Suprapubic skin (tissue), 4 donors: ENCODE data around the gene PIK3R3. TPM values are rescaled to one million over a fixed set of nuclear protein-coding genes. Genes with fewer than 3 reads are reported as not detected.

Experiments used
- DNase-seq, 2 donors: peaks; one replicate each; pipeline ENCODE4 v3.0.0-alpha.2; 2019; ENCODE audit warnings: low spot score in 2 of 2
- H3K27ac ChIP-seq: fragments of 200-600 bp; sonication (generic); one replicate; pipeline ENCODE4 v1.5.1; 2019
- H3K27me3 ChIP-seq: fragments of 200-600 bp; sonication (generic); one replicate; pipeline ENCODE4 v1.5.1; 2019
- H3K36me3 ChIP-seq: fragments of 200-600 bp; sonication (generic); one replicate; pipeline ENCODE4 v1.5.1; 2019
- H3K4me1 ChIP-seq: fragments of 200-600 bp; sonication (generic); one replicate; pipeline ENCODE4 v1.5.1; 2019
- H3K4me3 ChIP-seq: fragments of 200-600 bp; sonication (generic); one replicate; pipeline ENCODE4 v1.5.1; 2019; ENCODE audit warnings: mild to moderate bottlenecking
- H3K9me3 ChIP-seq: fragments of 200-600 bp; sonication (generic); one replicate; pipeline ENCODE4 v1.5.1; 2019
- EP300 ChIP-seq: sonication (generic); formaldehyde crosslinking; IDR thresholded peaks from one replicate; pipeline ENCODE4 v1.6.1; 2017; ENCODE audit warnings: antibody characterized with exemption
- POLR2A ChIP-seq, 2 donors: fragments of 450-650 bp; IDR thresholded peaks; one replicate each; pipeline ENCODE4 v1.6.1; 2017; ENCODE audit warnings: antibody characterized with exemption in 2 of 2, mild to moderate bottlenecking in 2 of 2, moderate library complexity in 2 of 2
- POLR2AphosphoS5 ChIP-seq, 3 donors: sonication (generic); formaldehyde crosslinking; IDR thresholded peaks; one replicate each; pipeline ENCODE4 v1.6.1; 2017; ENCODE audit warnings: antibody characterized with exemption in 3 of 3
- WGBS: methylation state at CpG from one replicate; pipeline ENCODE4 v1.1.5; 2018; 5-methylcytosine and 5-hydroxymethylcytosine counted together
- total RNA-seq, 4 donors: library from RNA; depleted of rRNA; stranded (reverse); fragments of >200 nt; gene quantifications; one replicate each; pipeline ENCODE4 v1.1.0, GENCODE V29; 2016
- TF ChIP-seq, protein P1 (sequence below), 2 donors: fragments of 200-600 bp in 1 of 2; fragments of 450-650 bp in 1 of 2; sonication (generic) in 1 of 2; IDR thresholded peaks; one replicate each; pipeline ENCODE4 v1.5.1; 2016 to 2019; ENCODE audit warnings: antibody characterized with exemption in 2 of 2, mild to moderate bottlenecking in 1 of 2, moderate library complexity in 1 of 2

The PIK3R3 gene
- total RNA-seq, 4 donors from 2014 or later = 6.1 to 16.5 (median 11.2) TPM

DNA sequence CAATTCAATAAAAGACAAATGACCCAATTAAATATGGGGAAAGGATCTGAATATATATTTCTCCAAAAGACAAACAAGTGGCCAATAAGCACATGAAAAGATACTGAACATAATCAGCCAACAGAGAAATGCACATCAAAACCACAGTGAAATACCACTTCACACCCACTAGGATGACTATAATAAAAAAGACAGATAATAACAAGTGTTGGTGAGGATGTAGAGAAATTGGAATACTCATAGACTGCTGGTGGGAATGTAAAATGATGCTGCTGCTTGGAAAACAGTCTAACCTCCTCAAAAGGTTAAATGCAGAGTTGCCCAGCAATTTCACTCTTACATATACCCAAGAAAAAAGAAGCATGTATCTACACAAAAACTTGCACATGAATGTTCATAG, 48.9 kb downstream of the PIK3R3 start:
- Histone ChIP-seq H3K27me3 (no peaks in the 10 kb centered on the region), H3K4me1 (no peaks in the 10 kb centered on the region), H3K27ac (no peak overlapping the region), H3K4me3 (no peak overlapping the region), H3K36me3 (no peaks in the 10 kb centered on the region), H3K9me3 (no peaks in the 10 kb centered on the region)
- TF ChIP-seq, protein P1, sequence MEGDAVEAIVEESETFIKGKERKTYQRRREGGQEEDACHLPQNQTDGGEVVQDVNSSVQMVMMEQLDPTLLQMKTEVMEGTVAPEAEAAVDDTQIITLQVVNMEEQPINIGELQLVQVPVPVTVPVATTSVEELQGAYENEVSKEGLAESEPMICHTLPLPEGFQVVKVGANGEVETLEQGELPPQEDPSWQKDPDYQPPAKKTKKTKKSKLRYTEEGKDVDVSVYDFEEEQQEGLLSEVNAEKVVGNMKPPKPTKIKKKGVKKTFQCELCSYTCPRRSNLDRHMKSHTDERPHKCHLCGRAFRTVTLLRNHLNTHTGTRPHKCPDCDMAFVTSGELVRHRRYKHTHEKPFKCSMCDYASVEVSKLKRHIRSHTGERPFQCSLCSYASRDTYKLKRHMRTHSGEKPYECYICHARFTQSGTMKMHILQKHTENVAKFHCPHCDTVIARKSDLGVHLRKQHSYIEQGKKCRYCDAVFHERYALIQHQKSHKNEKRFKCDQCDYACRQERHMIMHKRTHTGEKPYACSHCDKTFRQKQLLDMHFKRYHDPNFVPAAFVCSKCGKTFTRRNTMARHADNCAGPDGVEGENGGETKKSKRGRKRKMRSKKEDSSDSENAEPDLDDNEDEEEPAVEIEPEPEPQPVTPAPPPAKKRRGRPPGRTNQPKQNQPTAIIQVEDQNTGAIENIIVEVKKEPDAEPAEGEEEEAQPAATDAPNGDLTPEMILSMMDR (IDR thresholded peaks at IDR 0.05) = no peak
- TF ChIP-seq POLR2AphosphoS5 (IDR thresholded peaks at IDR 0.05) = no peak
- TF ChIP-seq EP300 = no peak
- no peak for TF ChIP-seq POLR2A (IDR thresholded peaks at IDR 0.05)
- no peak for DNase-seq

DNA sequence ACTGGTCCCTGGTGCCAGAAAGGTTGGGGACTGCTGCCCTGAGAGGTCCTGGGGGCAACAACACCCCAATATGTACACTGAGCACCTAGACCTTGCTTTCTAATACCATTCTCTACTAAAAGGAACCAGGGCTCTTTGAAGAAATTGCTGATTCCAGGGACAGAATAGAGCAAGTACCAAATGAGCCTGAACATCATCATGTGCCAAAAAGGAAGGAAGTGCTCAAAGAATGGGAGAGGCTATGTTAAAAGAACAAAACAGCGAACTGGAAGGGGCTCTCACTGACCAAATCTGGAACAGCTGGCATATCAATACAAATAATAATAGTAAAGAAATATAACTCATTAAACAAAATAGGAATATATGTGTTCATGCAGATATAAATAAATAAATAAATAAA, 50.8 kb downstream of the PIK3R3 start:
- Histone ChIP-seq H3K36me3 (no peaks in the 10 kb centered on the region), H3K27me3 (no peaks in the 10 kb centered on the region), H3K4me1 (peaks cover 8% of the 10 kb centered on the region), H3K9me3 (no peaks in the 10 kb centered on the region), H3K27ac (no peak overlapping the region), H3K4me3 (no peak overlapping the region)
- DNase-seq = no peak
- WGBS = 66% methylated on average over 1 of the region's 1 CpG
- no peak for TF ChIP-seq POLR2A (IDR thresholded peaks at IDR 0.05)
- TF ChIP-seq POLR2AphosphoS5 (IDR thresholded peaks at IDR 0.05) = no peak
- TF ChIP-seq, protein P1 (IDR thresholded peaks at IDR 0.05) = no peak

DNA sequence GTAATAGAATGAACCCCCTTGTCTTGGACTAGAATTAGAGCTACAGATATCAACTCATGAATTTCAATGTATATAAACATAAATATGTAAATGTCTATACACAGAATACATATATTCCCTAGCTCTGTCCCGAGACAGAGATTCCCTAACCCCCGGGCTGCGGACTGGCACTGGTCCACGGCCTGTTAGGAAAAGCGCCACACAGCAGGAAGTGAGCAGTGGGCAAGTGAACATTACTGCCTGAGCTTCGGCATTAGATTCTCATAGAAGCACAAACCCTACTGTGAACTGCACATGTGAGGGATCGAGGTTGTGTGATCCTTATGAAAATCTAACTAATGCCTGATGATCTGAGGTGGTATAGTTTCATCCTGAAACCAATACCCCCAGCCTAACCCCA, 51.2 kb downstream of the PIK3R3 start:
- Histone ChIP-seq H3K36me3 (no peaks in the 10 kb centered on the region), H3K27me3 (no peaks in the 10 kb centered on the region), H3K4me1 (peaks cover 8% of the 10 kb centered on the region), H3K27ac (no peak overlapping the region), H3K4me3 (no peak overlapping the region), H3K9me3 (no peaks in the 10 kb centered on the region)
- no peak for TF ChIP-seq POLR2AphosphoS5 (IDR thresholded peaks at IDR 0.05)
- WGBS = 71% methylated on average over 7 of the region's 7 CpGs
- DNase-seq = no peak

DNA sequence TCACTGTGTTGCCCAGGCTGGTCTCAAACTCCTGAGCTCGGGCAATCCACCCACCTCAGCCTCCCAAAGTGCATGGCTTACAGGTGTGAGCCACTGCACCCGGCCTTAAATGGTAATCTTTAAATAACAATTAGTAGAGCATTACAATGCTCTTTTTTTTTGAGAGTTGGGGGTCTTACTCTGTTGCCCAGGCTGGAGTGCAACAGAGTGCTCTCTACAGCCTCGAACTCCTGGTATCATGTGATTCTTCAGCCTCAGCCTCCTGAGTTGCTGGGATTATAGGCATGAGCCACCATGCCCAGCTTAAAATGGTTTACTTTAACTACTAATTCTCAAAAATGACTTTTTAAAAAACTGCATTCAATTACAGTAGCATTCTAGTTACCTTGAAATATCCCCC, 52.2 kb downstream of the PIK3R3 start:
- no peak for TF ChIP-seq POLR2A (IDR thresholded peaks at IDR 0.05)
- no peak for TF ChIP-seq POLR2AphosphoS5 (IDR thresholded peaks at IDR 0.05)
- TF ChIP-seq, protein P1 (IDR thresholded peaks at IDR 0.05) = no peak
- no peak for TF ChIP-seq EP300
- H3K4me1 ChIP-seq = peaks cover 8% of the 10 kb centered on the region
- H3K27me3 ChIP-seq = no peaks in the 10 kb centered on the region
- WGBS = 95% methylated on average over 3 of the region's 3 CpGs
- H3K36me3 ChIP-seq = no peaks in the 10 kb centered on the region
- H3K9me3 ChIP-seq = no peaks in the 10 kb centered on the region
- no peak for DNase-seq
- no peak overlapping the region for H3K4me3 ChIP-seq
- no peak overlapping the region for H3K27ac ChIP-seq

DNA sequence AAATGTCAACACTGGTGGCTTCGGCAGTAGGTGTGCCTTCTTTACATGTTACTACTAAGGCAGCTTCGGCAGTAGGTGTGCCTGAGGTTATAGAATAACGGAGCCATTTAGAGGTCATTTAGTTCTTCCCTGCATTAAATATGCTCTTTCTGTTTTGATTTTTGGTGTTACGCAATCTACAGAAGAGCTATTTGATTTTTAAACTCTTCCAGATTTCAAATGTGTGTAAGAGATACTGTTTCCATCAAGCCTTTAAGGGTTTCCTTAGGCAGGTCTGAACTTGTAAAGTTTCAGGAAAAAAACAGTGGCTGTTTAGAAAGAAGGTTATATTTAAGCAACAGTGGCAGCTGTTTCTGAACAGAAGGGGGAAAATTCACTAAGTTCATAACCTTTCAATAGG, 54.8 kb downstream of the PIK3R3 start:
- no peak for DNase-seq
- 64% methylated on average over 4 of the region's 4 CpGs for WGBS
- TF ChIP-seq POLR2AphosphoS5 (IDR thresholded peaks at IDR 0.05) (no peak), EP300 (no peak), POLR2A (IDR thresholded peaks at IDR 0.05) (no peak)
- TF ChIP-seq, protein P1 (IDR thresholded peaks at IDR 0.05) = no peak
- Histone ChIP-seq H3K4me3 (no peak overlapping the region), H3K4me1 (peaks cover 8% of the 10 kb centered on the region), H3K9me3 (no peaks in the 10 kb centered on the region), H3K27me3 (no peaks in the 10 kb centered on the region), H3K27ac (no peak overlapping the region), H3K36me3 (no peaks in the 10 kb centered on the region)

DNA sequence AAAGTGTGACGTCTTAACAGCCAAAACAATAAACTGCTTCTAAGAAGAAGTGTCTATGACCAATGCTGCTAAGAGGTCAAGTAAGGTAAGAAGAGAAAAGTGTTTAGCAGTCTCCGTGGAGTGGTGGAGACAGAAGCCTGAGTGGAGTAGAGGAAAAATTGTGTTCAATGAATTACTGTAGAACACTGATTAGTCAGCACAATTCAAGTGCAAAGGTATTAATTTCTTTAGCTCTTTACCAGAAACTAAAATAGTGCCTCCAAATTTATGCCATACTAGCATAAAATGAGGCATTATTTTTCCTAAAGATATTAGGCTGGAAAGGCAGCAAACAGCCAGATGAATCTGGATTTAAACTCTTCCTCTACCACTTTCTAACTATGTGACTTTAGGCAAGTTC, 56.1 kb downstream of the PIK3R3 start:
- H3K27ac ChIP-seq = no peak overlapping the region
- no peak for DNase-seq
- peaks cover 8% of the 10 kb centered on the region for H3K4me1 ChIP-seq
- no peak overlapping the region for H3K4me3 ChIP-seq
- TF ChIP-seq, protein P1 (IDR thresholded peaks at IDR 0.05) = no peak
- TF ChIP-seq POLR2A (IDR thresholded peaks at IDR 0.05) = no peak
- TF ChIP-seq POLR2AphosphoS5 (IDR thresholded peaks at IDR 0.05) = no peak
- TF ChIP-seq EP300 = no peak
- WGBS = 86% methylated on average over 2 of the region's 2 CpGs
- H3K27me3 ChIP-seq = no peaks in the 10 kb centered on the region
- H3K36me3 ChIP-seq = no peaks in the 10 kb centered on the region
- no peaks in the 10 kb centered on the region for H3K9me3 ChIP-seq
